Measurements from ENCODE around the gene PLXNA1.
A peak's percentile ranks its signal among the peaks of the same experiment; 100 is the strongest.

The PLXNA1 gene

GRCh38 chr3:126983653-126984390 is 907 bp downstream of the PLXNA1 start:
- CTCF ChIA-PET: interaction anchor here (0.6 to 0.7 kb wide), 3 partner anchors 17 to 206 kb away, joined by 3 to 4 read pairs (median 3); no protein-coding TSS in a partner anchor
- TF ChIP-seq ZNF157 (tag by site-specific recombination; IDR thresholded peaks at IDR 0.05): no peak
- TF ChIP-seq PRDM10 (tag by site-specific recombination; IDR thresholded peaks at IDR 0.05): no peak
- no peak for TF ChIP-seq ZNF768 (tag by site-specific recombination; IDR thresholded peaks at IDR 0.05)
- no peak for TF ChIP-seq ZNF266 (tag by site-specific recombination; IDR thresholded peaks at IDR 0.05; ENCODE audit: low read depth)
- TF ChIP-seq ZNF133 (tag by site-specific recombination; IDR thresholded peaks at IDR 0.05): no peak
- TF ChIP-seq ZNF624 (tag by site-specific recombination; IDR thresholded peaks at IDR 0.05): no peak
- peak; percentile 81 for TF ChIP-seq GLIS1 (tag by site-specific recombination; IDR thresholded peaks at IDR 0.05)
- TF ChIP-seq PATZ1 (tag by site-specific recombination; IDR thresholded peaks at IDR 0.05): peak; percentile 13; the same call in 1 of the 2 replicates
- no peak for TF ChIP-seq HOXD13 (CRISPR knock-in tag; IDR thresholded peaks at IDR 0.05; ENCODE audit: borderline replicate concordance)
- no peak for TF ChIP-seq ZNF416 (tag by site-specific recombination; IDR thresholded peaks at IDR 0.05)
- no peak for TF ChIP-seq ZNF140 (tag by site-specific recombination; IDR thresholded peaks at IDR 0.05)
- 0 out of 2 replicates have a peak, but pooled peaks have one; percentile 20 for TF ChIP-seq ZNF423 (tag by site-specific recombination; IDR thresholded peaks at IDR 0.05)
- no peak for TF ChIP-seq ZEB2 (tag by site-specific recombination; IDR thresholded peaks at IDR 0.05)
- TF ChIP-seq ZNF26 (tag by site-specific recombination; IDR thresholded peaks at IDR 0.05): no peak
- no peak for TF ChIP-seq FEZF1 (tag by site-specific recombination; IDR thresholded peaks at IDR 0.05)
- no peak for TF ChIP-seq ZNF660 (tag by site-specific recombination; IDR thresholded peaks at IDR 0.05)
- TF ChIP-seq TRIM28 (IDR thresholded peaks at IDR 0.05; ENCODE audit: borderline replicate concordance, low read length): no peak
- TF ChIP-seq ZBTB17 (tag by site-specific recombination; IDR thresholded peaks at IDR 0.05): no peak
- TF ChIP-seq ZNF280C (tag by site-specific recombination; IDR thresholded peaks at IDR 0.05): no peak
- TF ChIP-seq RBAK (tag by site-specific recombination; IDR thresholded peaks at IDR 0.05): no peak
- TF ChIP-seq PRDM1 (tag by site-specific recombination; IDR thresholded peaks at IDR 0.05): no peak
- TF ChIP-seq GLIS2 (tag by site-specific recombination; IDR thresholded peaks at IDR 0.05): peak; percentile 70
- TF ChIP-seq ZSCAN16 (tag by site-specific recombination; IDR thresholded peaks at IDR 0.05): no peak
- TF ChIP-seq ZBTB26 (tag by site-specific recombination; optimal IDR thresholded peaks at IDR 0.05): peak; percentile 41
- TF ChIP-seq ZNF19 (tag by site-specific recombination; IDR thresholded peaks at IDR 0.05; ENCODE audit: low read depth): no peak
- TF ChIP-seq ZNF76 (tag by site-specific recombination; IDR thresholded peaks at IDR 0.05; ENCODE audit: borderline replicate concordance, low read depth): no peak
- no peak for TF ChIP-seq REPIN1 (tag by site-specific recombination; IDR thresholded peaks at IDR 0.05; ENCODE audit: low read depth)
- TF ChIP-seq ZFHX2 (tag by site-specific recombination; conservative IDR thresholded peaks at IDR 0.05): no peak
- no peak for TF ChIP-seq ZNF214 (tag by site-specific recombination; IDR thresholded peaks at IDR 0.05; ENCODE audit: borderline replicate concordance)

More at GRCh38 chr3:126983653-126984390, 907 bp downstream of the PLXNA1 start:
- H3K4me1 ChIP-seq (ENCODE audit: control insufficient read depth, insufficient read depth, low read length): peaks cover 7% of the 10 kb centered on the region; the same call in 1 of the 2 replicates
- H3K4me3 ChIP-seq (ENCODE audit: low read depth, low read length): peak overlapping the region; percentile 62
- peaks cover 0 to 10% of the 10 kb centered on the region in 2 experiments; a peak in 1 of 3 replicates for H3K36me3 ChIP-seq (ENCODE audit: control insufficient read depth in 2 of 2, insufficient read depth in 1 of 2, low read length in 2 of 2)
- peak overlapping the region; percentile 51; the same call in 1 of the 2 replicates for H3K27ac ChIP-seq (ENCODE audit: extremely low read depth, low read depth, low read length)
- no peaks in the 10 kb centered on the region for H3K9me3 ChIP-seq (ENCODE audit: control insufficient read depth, insufficient read depth, low read depth, low read length)
- POLR2A ChIA-PET: no interaction called here

Measured in HEK293 (cell line).